Esophagus squamous epithelium (tissue), 5 donors: ENCODE data around the gene KRTAP21-3. TPM values are rescaled to one million over a fixed set of nuclear protein-coding genes. Genes with fewer than 3 reads are reported as not detected.

Source experiments
- DNase-seq: peaks from one replicate; lab custom pipeline; 2025; lab: John Stamatoyannopoulos, UW
- H3K27ac ChIP-seq, 4 donors: fragments of 200-600 bp; sonication (generic); one replicate each; pipeline ENCODE4 v1.5.1; 2016 to 2019; ENCODE audit warnings: mild to moderate bottlenecking in 1 of 4
- H3K27me3 ChIP-seq, 4 donors: fragments of 200-600 bp; sonication (generic); 1 replicate in 3 of 4; 2 replicates in 1 of 4; pipeline versions ENCODE4 v1.5.1 to v1.6.0; 2017 to 2021; ENCODE audit warnings: antibody characterized with exemption in 1 of 4
- H3K36me3 ChIP-seq, 3 donors: fragments of 200-600 bp; sonication (generic); one replicate each; pipeline ENCODE4 v1.5.1; 2016 to 2019
- H3K4me1 ChIP-seq, 3 donors: fragments of 200-600 bp; sonication (generic); one replicate each; pipeline ENCODE4 v1.5.1; 2017 to 2019
- H3K4me3 ChIP-seq, 4 donors: fragments of 200-600 bp; sonication (generic); 1 replicate in 3 of 4; 2 replicates in 1 of 4; pipeline ENCODE4 v1.5.1; 2016 to 2019; ENCODE audit warnings: mild to moderate bottlenecking in 2 of 4, moderate library complexity in 1 of 4
- H3K9me3 ChIP-seq, 3 donors: fragments of 200-600 bp; sonication (generic); one replicate each; pipeline ENCODE4 v1.5.1; 2016 to 2019
- CTCF ChIP-seq, 6 experiments: fragments of 450-650 bp in 4 of 6; fragments of 200-600 bp in 2 of 6; sonication (generic) in 2 of 6; IDR thresholded peaks; one replicate each; pipeline ENCODE4 v1.5.1; 2016 to 2019; ENCODE audit warnings: antibody characterized with exemption in 6 of 6, mild to moderate bottlenecking in 4 of 6, moderate library complexity in 4 of 6
- POLR2A ChIP-seq, 4 donors: fragments of 450-650 bp; IDR thresholded peaks; one replicate each; pipeline ENCODE4 v1.6.1; 2017; ENCODE audit warnings: antibody characterized with exemption in 4 of 4, mild to moderate bottlenecking in 4 of 4, moderate library complexity in 3 of 4
- WGBS, 2 donors: methylation state at CpG; one replicate each; pipeline ENCODE4 v1.1.5; 2018; 5-methylcytosine and 5-hydroxymethylcytosine counted together
- intact Hi-C: fragments of 100-400 bp; cut with DNase I; formaldehyde crosslinking; loops from one replicate; pipeline ENCODE4 v1.15.0; 2022
- total RNA-seq, 4 donors: library from RNA; depleted of rRNA; stranded (reverse); fragments of >200 nt; gene quantifications; one replicate each; pipeline ENCODE4 v1.1.0, GENCODE V29; 2016
- donor health status: DM: yes; HTN: yes; CAD: no.

The KRTAP21-3 gene
- total RNA-seq, 4 donors from 2014 or later = not detected

- TF ChIP-seq CTCF (IDR thresholded peaks at IDR 0.05) = no peak
- TF ChIP-seq POLR2A (IDR thresholded peaks at IDR 0.05) = no peak
- H3K27me3 ChIP-seq = no peaks in the 10 kb centered on the region
- H3K27ac ChIP-seq = no peak overlapping the region
- no peak for DNase-seq
- no peak overlapping the region for H3K4me3 ChIP-seq
- intact Hi-C loops = no loop called here
- no peaks in the 10 kb centered on the region for H3K36me3 ChIP-seq
- no peaks in the 10 kb centered on the region for H3K9me3 ChIP-seq
- H3K4me1 ChIP-seq = no peaks in the 10 kb centered on the region
- 14 to 20% methylated on average over 1 of the region's 1 CpG for WGBS, 2 donors
Observed at GRCh38 chr21:30695956-30696355, 22.6 kb downstream of the KRTAP21-3 start.

GRCh38 chr21:30689822-30690221 is 28.8 kb downstream of the KRTAP21-3 start:
- Histone ChIP-seq H3K36me3 (no peaks in the 10 kb centered on the region), H3K4me1 (no peaks in the 10 kb centered on the region), H3K4me3 (no peak overlapping the region), H3K27me3 (no peaks in the 10 kb centered on the region), H3K9me3 (no peaks in the 10 kb centered on the region), H3K27ac (no peak overlapping the region)
- no peak for DNase-seq
- intact Hi-C loops = no loop called here
- TF ChIP-seq CTCF (IDR thresholded peaks at IDR 0.05) (no peak), POLR2A (IDR thresholded peaks at IDR 0.05) (no peak)
- WGBS, 2 donors = 63 to 68% methylated on average over 4 to 7 of the region's 7 CpGs

- Histone ChIP-seq H3K27me3 (no peaks in the 10 kb centered on the region), H3K4me3 (no peak overlapping the region), H3K36me3 (no peaks in the 10 kb centered on the region), H3K27ac (no peak overlapping the region), H3K4me1 (no peaks in the 10 kb centered on the region), H3K9me3 (no peaks in the 10 kb centered on the region)
- WGBS, 2 donors = 67 to 73% methylated on average over 6 of the region's 6 CpGs
- TF ChIP-seq CTCF (IDR thresholded peaks at IDR 0.05) = no peak
- TF ChIP-seq POLR2A (IDR thresholded peaks at IDR 0.05) = no peak
- no peak for DNase-seq
- intact Hi-C loops = no loop called here
Observed at GRCh38 chr21:30684506-30684905, 34.1 kb downstream of the KRTAP21-3 start.

- TF ChIP-seq CTCF (IDR thresholded peaks at IDR 0.05) (no peak), POLR2A (IDR thresholded peaks at IDR 0.05) (no peak)
- no peaks in the 10 kb centered on the region for H3K27me3 ChIP-seq
- 17 to 24% methylated on average over 1 of the region's 1 CpG for WGBS, 2 donors
- H3K27ac ChIP-seq = no peak overlapping the region
- no peak for DNase-seq
- intact Hi-C loops = no loop called here
- no peaks in the 10 kb centered on the region for H3K4me1 ChIP-seq
- no peaks in the 10 kb centered on the region for H3K36me3 ChIP-seq
- no peaks in the 10 kb centered on the region for H3K9me3 ChIP-seq
- H3K4me3 ChIP-seq = no peak overlapping the region
Observed at GRCh38 chr21:30680586-30680985, 38.0 kb downstream of the KRTAP21-3 start.

- Histone ChIP-seq H3K27me3 (no peaks in the 10 kb centered on the region), H3K36me3 (no peaks in the 10 kb centered on the region), H3K4me1 (no peaks in the 10 kb centered on the region), H3K4me3 (no peak overlapping the region), H3K27ac (no peak overlapping the region), H3K9me3 (no peaks in the 10 kb centered on the region)
- intact Hi-C loops = no loop called here
- DNase-seq = no peak
- no peak for TF ChIP-seq POLR2A (IDR thresholded peaks at IDR 0.05)
Observed at GRCh38 chr21:30676737-30677136, 41.8 kb downstream of the KRTAP21-3 start.

- Histone ChIP-seq H3K27me3 (no peaks in the 10 kb centered on the region), H3K9me3 (no peaks in the 10 kb centered on the region), H3K27ac (no peak overlapping the region), H3K4me1 (no peaks in the 10 kb centered on the region), H3K4me3 (no peak overlapping the region), H3K36me3 (no peaks in the 10 kb centered on the region)
- intact Hi-C loops = no loop called here
- WGBS, 2 donors = 67 to 82% methylated on average over 1 of the region's 1 CpG
- no peak for DNase-seq
- no peak for TF ChIP-seq CTCF (IDR thresholded peaks at IDR 0.05)
- no peak for TF ChIP-seq POLR2A (IDR thresholded peaks at IDR 0.05)
Observed at GRCh38 chr21:30674312-30674711, 44.3 kb downstream of the KRTAP21-3 start.
